Cardiac muscle cell (in vitro differentiated cells and primary cell): ENCODE measurements around the gene TARBP1. TPM values are rescaled to one million over a fixed set of nuclear protein-coding genes. Genes with fewer than 3 reads are reported as not detected.
"Not testable (repeated sequence)": the region's sequence is repeated elsewhere in the genome, so short reads cannot be mapped to it uniquely, and the experiment has no call there.

Source experiments
- DNase-seq, 2 donors: peaks; one replicate each; pipeline versions ENCODE4 v3.0.0 to v3.0.0-alpha.2; 2010 to 2017; ENCODE audit warnings: low read depth in 1 of 2, low spot score in 1 of 2
- H3K27ac ChIP-seq: fragments of 200-600 bp; sonication (generic); 2 replicates; pipeline ENCODE4 v1.5.1; 2016
- H3K27me3 ChIP-seq: fragments of 200-600 bp; sonication (generic); 2 replicates; pipeline ENCODE4 v1.6.0; 2016; ENCODE audit warnings: control low read depth
- H3K36me3 ChIP-seq: fragments of 200-600 bp; sonication (generic); 2 replicates; pipeline ENCODE4 v1.5.1; 2016; ENCODE audit warnings: control low read depth
- H3K4me1 ChIP-seq: fragments of 200-600 bp; sonication (generic); 2 replicates; pipeline ENCODE4 v1.8.1; 2017; ENCODE audit warnings: low read depth, mild to moderate bottlenecking, mixed run types
- H3K4me3 ChIP-seq: fragments of 200-600 bp; sonication (generic); 2 replicates; pipeline ENCODE4 v1.5.1; 2016; ENCODE audit warnings: mild to moderate bottlenecking
- H3K9me3 ChIP-seq: fragments of 200-600 bp; sonication (generic); 2 replicates; pipeline ENCODE4 v1.5.1; 2017; ENCODE audit warnings: low read depth, mild to moderate bottlenecking, control low read depth
- CTCF ChIP-seq: IDR thresholded peaks from 2 replicates; pipeline ENCODE4 v1.5.1; 2012; ENCODE audit warnings: low read depth, mild to moderate bottlenecking, low read length
- polyA plus RNA-seq: library from polyadenylated mRNA; unstranded; fragments of >200 nt; fragmentation: Nextera tagmentation; extraction: Ambion mirVana; gene quantifications from 2 replicates; pipeline ENCODE4 v1.2.1, GENCODE V29; 2016
- total RNA-seq: library from RNA; depleted of rRNA; stranded (reverse); fragments of >200 nt; gene quantifications from 2 replicates; pipeline ENCODE4 v1.2.3, GENCODE V29; 2016

Gene TARBP1
- total and polyA plus RNA-seq, 2 experiments from 2014 or later, result 25.6 to 34.3 TPM

GRCh38 chr1:234408757-234409156 is 70.2 kb downstream of the TARBP1 start:
- Histone ChIP-seq H3K9me3 (no peaks in the 10 kb centered on the region), H3K36me3 (peaks cover 16% of the 10 kb centered on the region), H3K4me1 (peaks cover 21% of the 10 kb centered on the region), H3K27ac (no peak overlapping the region), H3K27me3 (no peaks in the 10 kb centered on the region), H3K4me3 (no peak overlapping the region)
- DNase-seq, result no peak
- TF ChIP-seq CTCF, result no peak

- no peak for TF ChIP-seq CTCF
- H3K4me3 ChIP-seq, result no peak overlapping the region
- H3K27me3 ChIP-seq, result no peaks in the 10 kb centered on the region
- H3K36me3 ChIP-seq, result peaks cover 16% of the 10 kb centered on the region
- DNase-seq, result no peak
- no peaks in the 10 kb centered on the region for H3K9me3 ChIP-seq
- H3K27ac ChIP-seq, result peak overlapping the region; percentile 81
- peaks cover 21% of the 10 kb centered on the region for H3K4me1 ChIP-seq
These were observed 72.1 kb downstream of the TARBP1 start for GRCh38 chr1:234406871-234407270.

GRCh38 chr1:234405676-234406075 is 73.3 kb downstream of the TARBP1 start:
- TF ChIP-seq CTCF, result no peak
- Histone ChIP-seq H3K4me1 (peaks cover 21% of the 10 kb centered on the region), H3K27ac (peak overlapping the region; percentile 81), H3K9me3 (no peaks in the 10 kb centered on the region), H3K36me3 (peaks cover 21% of the 10 kb centered on the region), H3K27me3 (no peaks in the 10 kb centered on the region), H3K4me3 (no peak overlapping the region)
- peak in 1 of 2 donors; percentile 78 for DNase-seq

- Histone ChIP-seq H3K36me3 (peaks cover 12% of the 10 kb centered on the region), H3K4me1 (peaks cover 21% of the 10 kb centered on the region), H3K9me3 (no peaks in the 10 kb centered on the region), H3K27me3 (no peaks in the 10 kb centered on the region), H3K27ac (no peak overlapping the region), H3K4me3 (no peak overlapping the region)
- no peak for DNase-seq
- no peak for TF ChIP-seq CTCF
These were observed 76.0 kb downstream of the TARBP1 start for GRCh38 chr1:234402939-234403338.

GRCh38 chr1:234401658-234402057 is 77.3 kb downstream of the TARBP1 start:
- peaks cover 16% of the 10 kb centered on the region for H3K4me1 ChIP-seq
- peaks cover 12% of the 10 kb centered on the region for H3K36me3 ChIP-seq
- H3K27ac ChIP-seq, result no peak overlapping the region
- no peak overlapping the region for H3K4me3 ChIP-seq
- no peaks in the 10 kb centered on the region for H3K27me3 ChIP-seq
- H3K9me3 ChIP-seq, result no peaks in the 10 kb centered on the region
- TF ChIP-seq CTCF, result no peak
- DNase-seq, result no peak

GRCh38 chr1:234400773-234401172 is 78.2 kb downstream of the TARBP1 start:
- Histone ChIP-seq H3K27ac (no peak overlapping the region), H3K9me3 (no peaks in the 10 kb centered on the region), H3K4me3 (no peak overlapping the region), H3K27me3 (no peaks in the 10 kb centered on the region), H3K4me1 (peaks cover 7% of the 10 kb centered on the region), H3K36me3 (peaks cover 12% of the 10 kb centered on the region)
- DNase-seq, result peak in 1 of 2 donors; percentile 12
- TF ChIP-seq CTCF, result no peak

GRCh38 chr1:234399515-234399914 is 79.5 kb downstream of the TARBP1 start:
- not testable (repeated sequence) for H3K4me3 ChIP-seq, H3K4me1 ChIP-seq, H3K27ac ChIP-seq, DNase-seq, H3K27me3 ChIP-seq, H3K9me3 ChIP-seq
- H3K36me3 ChIP-seq, result peaks cover 12% of the 10 kb centered on the region
